HepG2 (cell line): ENCODE results near the gene CFAP92.

ENCODE experiments used
- AKAP8 ChIP-seq: sonication (generic); formaldehyde crosslinking; IDR thresholded peaks from 2 replicates; pipeline ENCODE4 v1.5.1; 2020; ENCODE audit warnings: mild to moderate bottlenecking, missing genetic modification reagents
- BHLHE40 ChIP-seq: IDR thresholded peaks from 2 replicates; pipeline ENCODE4 v1.6.1; 2011; ENCODE audit warnings: low read length, improper control_type of control experiment
- CTCF ChIP-seq: sonication (generic); formaldehyde crosslinking; IDR thresholded peaks from 2 replicates; pipeline ENCODE4 v1.5.0; 2020; ENCODE audit warnings: mild to moderate bottlenecking, missing genetic modification reagents, moderate library complexity
- HNRNPUL1 ChIP-seq: fragments of 200-400 bp; formaldehyde crosslinking; IDR thresholded peaks from 2 replicates; pipeline ENCODE4 v1.6.1; 2017; ENCODE audit warnings: low read depth, mild to moderate bottlenecking, low read length, moderate library complexity
- MEF2D ChIP-seq: sonication (generic); formaldehyde crosslinking; IDR thresholded peaks from 2 replicates; pipeline ENCODE4 v1.5.1; 2020; ENCODE audit warnings: mild to moderate bottlenecking, missing genetic modification reagents
- TRIM24 ChIP-seq: sonication (generic); formaldehyde crosslinking; IDR thresholded peaks from 2 replicates; pipeline ENCODE4 v1.8.0; 2022; ENCODE audit warnings: mild to moderate bottlenecking, missing genetic modification reagents
- ZBTB21 ChIP-seq: sonication (generic); formaldehyde crosslinking; IDR thresholded peaks from 2 replicates; pipeline ENCODE4 v1.4.0; 2020; ENCODE audit warnings: missing genetic modification reagents
- ZBTB43 ChIP-seq: sonication (generic); formaldehyde crosslinking; conservative IDR thresholded peaks from 2 replicates; pipeline ENCODE4 v1.4.0; 2020; ENCODE audit warnings: missing genetic modification reagents
- TF ChIP-seq, protein P1 (sequence below): IDR thresholded peaks from 2 replicates; pipeline ENCODE4 v1.6.1; 2016; ENCODE audit warnings: low read depth, borderline replicate concordance

DNA sequence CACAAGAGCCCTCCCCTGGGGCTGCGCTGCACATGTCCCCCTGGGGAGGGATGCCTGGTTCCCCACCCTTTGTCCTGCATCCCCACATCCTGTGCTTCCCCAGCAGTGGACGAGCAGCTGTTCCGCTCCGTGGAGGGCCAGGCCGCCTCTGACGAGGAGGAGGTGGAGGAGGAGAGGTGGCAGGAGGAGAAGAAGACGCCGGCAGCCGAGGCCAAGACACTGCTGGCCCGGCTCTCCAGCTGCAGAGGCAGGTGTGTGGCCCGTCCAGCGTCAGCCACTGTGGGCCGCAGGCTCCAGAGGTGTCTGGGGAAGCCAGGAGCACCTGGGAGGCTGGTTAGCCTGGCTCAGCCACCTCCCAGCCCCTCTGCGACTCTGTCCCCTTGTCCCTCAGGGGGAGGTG is 38.8 kb upstream of the CFAP92 start:
- TF ChIP-seq CTCF (CRISPR knock-in tag) = no peak
- TF ChIP-seq HNRNPUL1 = no peak
- no peak for TF ChIP-seq TRIM24 (CRISPR knock-in tag)
- TF ChIP-seq ZBTB43 (CRISPR knock-in tag) = no peak
- TF ChIP-seq AKAP8 = no peak
- TF ChIP-seq MEF2D (CRISPR knock-in tag) = no peak
- TF ChIP-seq BHLHE40 = no peak
- TF ChIP-seq ZBTB21 (CRISPR knock-in tag) = no peak
- TF ChIP-seq, protein P1, sequence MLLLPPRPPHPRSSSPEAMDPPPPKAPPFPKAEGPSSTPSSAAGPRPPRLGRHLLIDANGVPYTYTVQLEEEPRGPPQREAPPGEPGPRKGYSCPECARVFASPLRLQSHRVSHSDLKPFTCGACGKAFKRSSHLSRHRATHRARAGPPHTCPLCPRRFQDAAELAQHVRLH (CRISPR knock-in tag) = no peak
